Stimulated activated CD8-positive, alpha-beta memory T cell treated with anti-CD3 and anti-CD28 coated beads, Interleukin-4, amount 100 ng/mL, for 24 hours (primary cell): Measurements from ENCODE around the gene CNPY2.
A peak's percentile ranks its signal among the peaks of the same experiment; 100 is the strongest.
"Not testable (repeated sequence)": the region's sequence is repeated elsewhere in the genome, so short reads cannot be mapped to it uniquely, and the experiment has no call there.

Experiments
- DNase-seq: peaks from one replicate; pipeline ENCODE4 v3.0.0-alpha.2; 2020; ENCODE audit warnings: low read depth

CNPY2 gene

DNA sequence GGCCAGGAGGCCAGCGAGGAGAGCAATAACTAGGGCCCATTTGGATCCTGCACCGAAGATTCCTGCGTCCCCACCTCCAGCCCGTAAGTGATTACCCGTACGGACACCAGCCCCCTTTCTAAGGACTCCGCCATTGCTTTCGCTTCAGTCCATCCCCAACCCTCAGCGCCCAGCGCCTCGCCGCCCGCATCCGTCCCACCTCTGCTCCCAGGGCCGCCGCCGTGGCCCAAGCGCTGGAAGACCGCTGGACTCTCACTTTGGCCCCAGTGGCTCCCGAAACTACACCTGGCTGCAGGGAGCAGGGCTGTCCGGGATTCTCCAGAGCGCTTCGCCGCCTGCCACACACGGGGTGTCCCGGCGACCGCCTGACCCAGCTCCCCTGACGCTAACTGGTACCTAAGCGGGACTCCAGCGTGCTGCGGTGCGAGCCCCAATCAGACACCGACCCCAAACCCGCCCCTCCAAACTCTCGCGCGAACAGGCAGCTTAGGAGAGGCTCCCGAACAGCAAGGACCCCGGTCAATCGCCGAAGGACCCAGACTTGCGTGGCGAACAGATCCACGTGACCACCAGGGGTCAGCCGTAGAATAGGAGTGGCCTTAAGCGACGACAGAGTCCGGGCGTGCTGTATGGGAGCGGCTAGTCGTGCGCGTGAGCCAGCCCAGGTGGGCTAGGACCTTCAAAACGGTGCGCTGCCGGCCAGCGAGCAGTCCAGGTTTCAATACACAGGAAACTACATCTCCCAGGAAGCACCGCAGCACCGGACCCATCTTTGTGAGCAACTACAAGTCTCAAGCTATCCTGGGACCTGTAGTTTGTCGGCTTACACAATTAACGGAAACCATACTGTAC is at the start of gene CNPY2:
TSS of gene CNPY2 (minus strand) at position 367 of the 852 bp plus-strand sequence. CDS start 771 bp downstream, outside the sequence.
- DNase-seq: peak; percentile 93

DNA sequence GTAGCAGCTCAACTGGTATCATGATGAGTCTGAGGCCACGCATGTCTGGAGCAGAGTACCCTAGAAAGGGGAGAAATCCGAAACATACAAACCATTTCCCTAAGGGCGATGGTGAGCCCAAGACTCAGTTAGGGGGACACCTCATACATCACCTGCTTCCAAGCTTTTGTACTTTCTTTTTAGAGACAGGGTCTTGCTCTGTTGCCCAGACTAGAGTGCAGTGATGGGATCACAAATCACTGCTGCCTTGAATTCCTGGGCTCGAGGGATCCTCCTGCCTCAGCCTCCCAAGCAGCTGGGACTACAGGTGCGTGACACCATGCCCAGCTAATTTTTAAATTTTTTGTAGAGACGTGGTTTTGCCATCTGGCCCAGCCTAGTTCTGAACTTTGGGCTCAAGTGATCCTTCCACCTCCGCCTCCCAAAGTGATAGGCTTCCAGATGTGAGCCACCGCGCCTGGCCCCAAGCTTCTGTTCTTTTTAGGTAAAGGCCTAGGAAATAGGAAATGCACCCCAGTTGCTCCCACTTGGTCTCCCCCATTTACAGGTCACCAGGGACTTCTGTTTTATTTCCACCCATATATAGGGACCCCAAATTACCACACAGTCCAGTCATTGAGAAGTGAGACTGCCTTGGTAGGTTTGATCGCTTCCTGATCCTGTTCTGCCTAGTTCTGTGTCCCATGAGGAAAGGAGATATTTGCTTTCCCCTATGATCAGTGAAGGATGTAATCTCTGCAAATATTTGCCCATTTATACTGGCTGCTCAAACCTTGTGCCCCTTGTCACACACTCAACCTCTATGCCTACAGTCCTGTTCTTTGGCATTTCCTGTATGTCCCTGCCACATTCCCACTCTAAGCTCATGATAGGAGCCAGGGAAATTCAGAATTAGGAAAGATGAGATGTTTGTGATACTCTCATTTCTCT is 46.6 kb upstream of the CNPY2 start, which contains the start of gene APOF:
TSS of gene APOF (minus strand) at position 728 of the 930 bp plus-strand sequence. CDS start at position 616, 112 bp downstream.
- no peak for DNase-seq

DNA sequence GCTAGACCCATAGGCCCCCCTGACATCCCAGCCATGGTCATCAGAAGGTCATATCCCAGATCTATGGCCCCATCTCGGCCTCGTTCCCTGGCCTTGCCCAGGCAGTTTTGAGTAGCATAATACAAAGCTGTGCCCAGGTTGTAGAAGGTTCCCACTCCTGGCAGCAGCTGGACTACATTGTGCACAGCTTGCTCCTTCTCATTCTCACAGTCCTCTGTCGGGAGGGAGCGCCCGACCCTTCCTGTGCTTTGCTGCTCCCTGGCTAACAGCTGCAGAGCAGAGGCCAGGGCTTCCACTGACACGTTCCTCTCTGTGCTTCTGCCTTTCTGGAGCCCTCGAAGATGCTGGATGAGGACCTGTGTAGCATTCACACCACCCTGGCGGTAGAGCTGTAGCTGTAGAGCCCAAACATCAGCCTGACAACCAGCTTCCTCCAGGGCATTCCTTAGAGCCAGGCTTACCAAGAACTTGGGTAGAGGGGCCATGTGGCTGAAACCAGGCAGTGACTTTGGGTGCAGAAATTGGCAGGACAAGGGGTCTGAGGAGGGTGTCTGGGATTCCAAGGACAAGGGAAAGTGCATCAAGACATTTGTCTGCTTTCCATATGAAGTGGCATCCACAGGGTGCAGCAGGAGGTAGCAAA is 45.8 kb upstream of the CNPY2 start:
- no peak for DNase-seq

DNA sequence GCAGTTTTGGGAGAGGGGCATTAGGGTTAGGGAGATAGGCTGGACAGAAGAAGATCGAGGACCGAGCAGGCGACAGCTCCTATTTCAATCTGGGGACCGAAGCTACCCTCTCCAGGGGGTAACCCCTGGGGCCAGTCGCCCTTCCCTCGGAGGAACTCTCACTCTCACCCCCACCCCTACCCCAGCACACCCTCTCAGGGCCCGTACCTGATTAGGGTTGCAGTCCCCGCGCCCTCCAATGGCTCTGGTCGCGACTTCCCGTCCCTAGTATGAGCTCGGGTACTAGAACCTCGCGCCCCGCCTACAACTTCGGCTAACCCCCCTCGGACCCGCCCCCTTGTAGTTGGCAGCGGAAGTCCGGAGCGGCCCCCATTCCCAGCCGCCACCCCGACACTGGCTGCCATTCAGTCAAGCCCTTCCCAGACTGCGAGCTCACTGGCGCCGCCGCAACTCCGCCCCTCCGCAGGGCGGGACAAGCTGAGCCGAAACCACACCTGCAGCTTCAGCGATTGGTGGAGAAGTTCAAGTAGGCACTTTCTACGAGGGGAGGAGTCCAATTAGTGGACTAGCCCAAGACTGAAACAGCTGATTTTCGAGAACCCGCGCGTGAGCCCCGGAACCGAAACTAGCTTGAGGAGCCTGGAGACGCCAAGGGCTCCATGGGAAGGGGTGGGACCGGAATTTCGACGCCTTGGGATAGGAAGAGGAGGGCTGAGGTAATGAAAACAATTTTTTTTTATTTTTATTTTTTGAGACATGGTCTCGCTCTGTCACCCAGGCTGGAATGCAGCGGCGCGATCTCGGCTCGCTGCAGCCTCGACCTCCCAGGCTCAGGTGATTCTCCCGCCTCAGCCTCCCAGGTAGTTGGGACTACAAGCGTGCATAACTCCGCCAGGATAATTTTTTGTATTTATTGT is 44.3 kb upstream of the CNPY2 start, which contains the start of gene STAT2:
TSS of gene STAT2 (minus strand) at position 257 of the 917 bp plus-strand sequence. CDS start 3,536 bp downstream, outside the sequence.
- peak; percentile 99 for DNase-seq

DNA sequence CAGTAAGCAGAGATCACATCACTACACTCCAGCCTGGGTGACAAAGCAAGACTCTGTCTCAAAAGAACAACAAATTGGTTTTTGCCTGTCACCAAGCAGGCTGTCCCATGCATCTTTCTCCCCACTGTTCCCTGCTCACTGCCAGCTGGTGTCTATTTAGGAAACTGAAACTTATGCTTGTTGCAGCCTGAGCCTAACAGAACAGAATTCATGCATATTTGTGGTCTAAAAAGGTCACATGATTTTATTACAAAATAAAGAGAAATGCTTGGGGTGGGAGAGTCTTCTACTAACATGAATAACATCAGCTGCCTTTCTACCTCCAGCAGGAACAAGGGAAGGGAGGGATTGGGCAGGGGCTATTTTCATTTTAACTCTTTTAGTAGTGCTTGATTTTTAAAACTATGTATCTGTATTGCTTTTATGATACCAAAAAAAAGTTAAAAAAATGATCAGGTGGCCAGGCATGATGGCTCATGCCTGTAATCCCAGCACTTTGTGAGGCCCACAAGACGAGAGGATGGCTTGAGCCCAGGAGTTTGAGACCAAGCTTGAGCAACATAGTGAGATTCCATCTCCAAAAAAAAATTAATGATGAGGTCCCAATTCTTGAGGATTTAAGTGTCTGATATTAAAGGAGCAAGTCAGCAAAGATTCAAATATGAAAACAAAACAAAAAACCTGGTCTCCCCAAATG is 43.2 kb upstream of the CNPY2 start:
- no peak for DNase-seq

DNA sequence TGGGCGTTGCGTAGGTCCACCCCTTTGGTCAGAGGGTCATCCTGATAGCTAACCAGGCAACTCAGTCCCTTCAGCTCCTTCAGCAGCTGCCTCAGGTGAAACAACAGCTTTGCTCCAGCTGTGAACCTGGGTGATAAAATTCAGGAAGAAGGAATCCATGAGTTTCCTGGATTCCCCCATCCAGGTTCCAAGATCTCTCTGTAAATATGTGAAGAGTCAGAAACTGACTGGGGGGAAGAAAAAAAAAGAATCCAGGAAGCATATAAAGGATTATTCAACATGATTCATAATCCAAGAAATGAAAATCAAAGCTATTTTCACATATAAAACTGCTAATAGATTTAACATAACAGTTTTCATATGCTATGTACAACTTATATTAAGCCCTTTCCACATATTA is 35.5 kb upstream of the CNPY2 start:
- no peak for DNase-seq

DNA sequence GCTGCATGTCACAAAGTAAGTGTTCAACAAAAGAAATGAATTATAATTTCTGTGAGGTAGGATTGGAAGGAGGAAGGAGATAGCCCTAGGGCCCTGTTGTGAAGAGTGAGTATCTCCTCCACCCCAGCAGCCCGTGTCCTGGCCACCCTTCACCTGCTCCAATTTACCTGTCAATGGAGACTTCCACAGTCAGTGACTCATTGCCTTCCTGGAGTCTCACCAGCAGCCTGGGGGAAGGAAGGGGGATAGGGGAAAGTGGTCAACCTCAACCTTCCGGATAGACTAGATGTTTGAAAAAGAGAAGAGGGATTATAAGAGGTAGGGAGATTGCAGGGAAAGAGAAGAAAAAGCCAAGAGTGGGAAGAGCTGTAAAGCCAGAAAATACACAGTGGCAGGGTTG is 34.9 kb upstream of the CNPY2 start:
- DNase-seq: no peak

DNA sequence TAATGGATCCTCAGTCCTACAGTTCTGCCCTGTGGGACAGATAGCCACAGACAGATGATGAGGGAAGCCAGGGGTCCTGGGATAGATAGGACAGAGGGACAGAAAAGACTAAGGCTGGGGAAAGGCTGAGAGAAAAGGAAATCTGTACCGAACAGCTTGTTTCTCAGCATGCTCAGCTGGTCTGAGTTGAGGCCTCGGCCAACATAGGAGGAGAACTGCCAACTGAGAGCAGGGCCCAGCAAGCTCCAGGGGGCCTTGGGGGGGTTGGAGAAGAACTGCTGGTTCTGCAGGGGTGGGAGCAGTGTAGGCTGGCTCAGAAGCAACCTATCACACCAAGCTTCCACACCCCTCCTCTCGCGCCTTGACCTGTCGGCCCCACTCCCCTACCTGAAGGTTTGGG is 33.0 kb upstream of the CNPY2 start:
- no peak for DNase-seq

DNA sequence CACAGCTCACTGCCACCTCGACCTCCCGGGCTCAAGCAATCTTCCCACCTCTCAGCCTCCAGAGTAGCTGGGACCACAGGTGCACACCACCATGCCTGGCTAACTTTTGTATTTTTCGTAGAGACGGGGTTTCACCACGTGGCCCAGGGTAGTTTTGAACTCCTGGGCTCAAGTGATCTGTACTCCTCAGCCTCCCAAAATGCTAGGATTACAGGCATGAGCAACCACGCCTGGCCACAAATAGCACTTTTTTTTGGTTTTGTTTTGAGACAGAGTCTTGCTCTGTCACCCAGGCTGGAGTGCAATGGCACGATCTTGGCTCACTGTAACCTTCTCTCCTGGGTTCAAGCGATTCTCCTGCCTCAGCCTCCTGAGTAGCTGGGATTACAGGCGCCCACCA is 31.5 kb upstream of the CNPY2 start:
- not testable (repeated sequence) for DNase-seq

DNA sequence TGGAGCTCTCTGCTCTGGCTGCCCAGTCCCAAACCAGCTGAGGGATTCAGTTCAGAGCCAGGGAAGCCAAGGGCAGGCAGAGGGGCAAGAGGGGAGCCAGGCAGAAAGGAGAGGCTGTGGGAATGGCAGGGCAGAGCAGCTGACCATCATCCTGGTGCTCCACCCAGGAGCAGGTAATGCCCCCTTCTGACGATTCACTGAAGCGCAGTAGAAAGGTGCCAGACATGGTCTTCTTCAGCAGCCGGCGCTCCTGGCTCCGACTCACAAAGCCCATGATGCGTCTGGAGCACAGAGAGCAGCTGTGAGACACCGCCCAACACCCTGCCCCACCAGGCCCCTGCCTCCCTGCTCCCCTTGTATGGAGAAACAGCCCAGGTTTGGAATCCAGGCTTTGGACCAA is 30.9 kb upstream of the CNPY2 start:
- no peak for DNase-seq

DNA sequence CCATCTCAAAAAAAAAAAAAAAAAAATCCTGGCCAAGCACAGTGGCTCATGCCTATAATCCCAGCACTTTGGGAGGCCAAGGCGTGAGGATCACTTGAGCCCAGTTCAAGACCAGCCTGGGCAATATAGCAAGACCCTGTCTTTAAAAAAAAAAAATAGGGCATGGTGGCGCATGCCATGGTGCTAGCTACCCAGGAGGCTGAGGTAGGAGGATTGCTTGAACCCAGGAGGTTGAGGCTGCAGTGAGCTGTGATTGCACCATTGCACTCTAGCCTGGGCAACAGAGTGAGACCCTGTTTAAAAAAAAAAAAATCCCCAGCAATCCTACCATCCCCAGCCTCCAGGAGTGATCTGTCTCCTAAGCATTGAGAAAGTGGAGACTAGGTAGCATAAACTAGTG is 26.5 kb upstream of the CNPY2 start:
- not testable (repeated sequence) for DNase-seq

DNA sequence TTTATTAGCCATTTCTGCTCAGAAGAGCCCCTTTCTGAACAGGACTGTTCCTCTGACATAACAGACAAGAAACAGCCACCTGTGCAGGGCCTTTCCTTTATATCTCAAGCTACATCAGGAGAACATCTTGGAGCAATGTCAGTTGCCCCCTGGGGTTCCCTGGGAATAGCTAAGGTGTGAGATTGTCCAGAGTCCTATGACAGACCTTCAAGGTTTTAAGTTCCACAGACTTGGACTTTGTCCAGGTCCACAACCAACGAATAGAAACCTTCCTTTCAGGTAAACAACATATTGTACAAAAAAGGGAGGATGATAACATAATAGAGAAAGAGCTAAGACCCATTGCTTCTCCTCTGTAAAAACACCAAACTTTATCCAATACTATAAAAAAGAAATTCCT is 25.8 kb upstream of the CNPY2 start:
- no peak for DNase-seq

DNA sequence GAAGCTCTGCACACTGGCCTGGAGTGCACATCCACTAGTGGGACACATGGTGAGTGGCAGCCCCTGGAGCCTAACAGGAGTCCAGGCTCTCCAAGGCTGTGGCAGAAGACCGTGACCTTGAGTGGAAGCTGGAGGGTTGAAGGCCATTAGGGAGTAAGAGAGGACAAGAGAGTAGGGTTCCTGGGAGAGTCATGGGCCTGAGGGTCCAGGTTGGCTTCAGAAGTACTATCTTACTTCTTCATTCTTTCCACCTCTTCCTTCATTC is 23.3 kb upstream of the CNPY2 start:
- DNase-seq: no peak

DNA sequence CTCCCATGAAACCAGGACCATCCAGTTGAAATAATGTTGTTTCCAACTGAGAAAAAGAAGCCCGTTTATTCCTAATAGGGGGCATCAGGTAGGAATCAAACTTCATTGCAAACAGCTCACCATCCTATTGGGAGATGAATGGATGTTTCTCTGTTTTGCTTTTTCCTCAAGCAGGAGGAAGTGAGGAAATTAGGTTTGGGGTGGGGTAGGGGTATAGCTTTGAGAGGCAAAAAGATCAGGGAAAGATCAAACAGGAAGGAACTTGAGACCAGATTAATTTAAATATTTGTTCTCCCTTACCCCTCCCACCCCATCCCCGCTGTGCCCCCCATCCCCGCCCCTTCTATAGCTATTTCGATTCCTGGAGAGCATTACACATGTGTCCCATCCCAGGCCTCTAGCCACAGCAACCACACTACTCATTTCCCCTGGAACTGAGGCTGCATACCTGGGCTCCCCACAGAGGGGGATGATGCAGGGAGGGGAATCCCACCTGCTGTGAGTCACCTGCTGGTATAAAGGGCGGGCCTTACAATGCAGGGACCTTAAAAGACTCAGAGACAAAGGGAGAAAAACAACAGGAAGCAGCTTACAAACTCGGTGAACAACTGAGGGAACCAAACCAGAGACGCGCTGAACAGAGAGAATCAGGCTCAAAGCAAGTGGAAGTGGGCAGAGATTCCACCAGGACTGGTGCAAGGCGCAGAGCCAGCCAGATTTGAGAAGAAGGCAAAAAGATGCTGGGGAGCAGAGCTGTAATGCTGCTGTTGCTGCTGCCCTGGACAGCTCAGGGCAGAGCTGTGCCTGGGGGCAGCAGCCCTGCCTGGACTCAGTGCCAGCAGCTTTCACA is 22.7 kb upstream of the CNPY2 start, which contains the start of gene IL23A:
TSS of gene IL23A (plus strand) at position 577 of the 850 bp plus-strand sequence. CDS start at position 738, 161 bp downstream.
- peak; percentile 68 for DNase-seq

DNA sequence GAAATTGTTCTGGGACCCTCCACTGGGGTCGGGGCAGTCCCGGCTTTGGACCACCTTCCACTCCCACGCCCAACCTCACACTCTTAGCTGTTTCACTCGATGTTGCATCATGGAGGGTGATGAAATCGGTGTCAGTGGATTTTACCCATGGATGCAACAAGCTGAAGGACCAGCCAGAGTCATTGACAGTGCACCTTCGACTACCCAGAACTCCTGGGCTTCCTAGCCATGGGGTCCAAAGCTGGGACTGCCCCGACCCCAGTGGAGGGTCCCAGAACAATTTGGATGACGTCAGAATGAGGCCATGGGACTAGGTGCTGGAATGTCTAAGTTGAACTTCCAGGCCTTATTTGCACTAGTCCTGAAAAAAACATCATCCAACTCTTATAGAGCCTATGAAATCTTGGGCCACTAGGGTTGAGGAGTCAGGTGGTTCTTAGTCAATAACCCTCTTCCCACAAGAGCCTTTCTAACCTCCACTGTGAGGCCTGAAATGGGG is 22.0 kb upstream of the CNPY2 start:
- no peak for DNase-seq

DNA sequence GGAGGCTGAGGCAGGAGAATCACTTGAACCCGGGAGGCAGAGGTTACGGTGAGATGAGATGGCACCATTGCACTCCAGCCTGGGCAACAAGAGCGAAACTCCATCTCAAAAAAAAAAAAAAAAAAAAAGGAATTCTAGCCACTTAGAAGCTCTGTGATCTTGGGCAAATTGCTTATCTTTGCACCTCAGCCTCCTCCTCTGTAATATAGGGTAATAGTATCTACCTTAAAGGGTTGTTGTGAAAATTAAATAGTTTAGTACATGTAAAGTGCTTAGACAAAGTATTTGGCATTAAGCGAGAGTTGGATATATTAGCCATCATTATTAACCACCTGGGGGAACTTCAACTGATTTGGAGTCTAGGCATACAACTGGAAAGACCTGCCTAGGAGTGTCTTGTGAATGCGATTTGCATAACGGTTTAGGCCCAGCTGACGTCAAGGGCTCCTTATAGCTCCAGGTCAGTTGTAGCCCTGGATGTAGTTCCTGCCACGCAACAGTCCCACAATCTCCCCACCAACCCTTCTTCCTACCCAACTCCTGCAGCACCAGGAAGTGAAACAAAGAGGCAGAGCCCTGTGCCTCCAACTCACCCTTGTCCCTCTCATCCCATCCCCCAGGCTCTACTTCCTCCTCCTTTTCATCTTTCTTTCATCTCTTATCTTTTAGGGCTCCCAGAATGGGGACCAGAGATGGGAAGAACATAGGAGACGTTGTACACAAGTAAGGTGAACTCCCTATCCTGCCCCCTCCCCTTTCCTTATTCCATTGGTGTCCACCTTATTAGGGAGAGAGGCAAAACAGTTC is 20.8 kb upstream of the CNPY2 start:
- no peak for DNase-seq

DNA sequence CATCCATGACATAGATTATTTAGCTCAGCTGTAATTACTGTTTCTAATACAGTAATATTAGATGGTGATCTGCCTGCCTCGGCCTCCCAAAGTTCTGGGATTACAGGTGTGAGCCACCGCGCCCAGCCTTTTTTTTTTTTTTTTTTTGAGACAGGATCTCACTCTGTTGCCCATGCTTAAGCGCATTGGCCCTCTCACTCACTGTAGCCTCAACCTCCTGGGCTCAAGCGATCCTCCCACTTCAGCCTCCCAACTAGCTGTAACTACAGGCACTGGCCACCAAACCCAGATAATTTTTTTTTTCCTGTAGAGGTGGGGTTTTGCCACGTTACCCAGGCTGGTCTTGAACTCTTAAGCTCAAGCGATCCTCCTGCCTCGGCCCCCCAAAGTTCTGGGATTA is 19.7 kb upstream of the CNPY2 start:
- not testable (repeated sequence) for DNase-seq

DNA sequence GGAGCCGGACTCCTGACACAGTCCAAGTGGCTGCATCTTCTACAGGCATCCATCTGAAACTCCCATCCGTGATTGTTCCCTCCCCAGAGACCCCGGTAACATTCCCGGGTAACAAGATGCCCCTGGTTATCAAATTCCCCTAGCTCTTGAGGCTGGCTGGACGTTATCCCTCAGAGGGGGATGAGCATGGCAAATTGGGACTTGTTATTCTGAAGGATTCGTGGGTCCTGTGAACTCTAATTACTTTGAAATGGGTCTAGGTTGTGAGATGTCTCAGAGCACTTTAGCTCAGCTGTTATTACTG is 18.7 kb upstream of the CNPY2 start:
- no peak for DNase-seq
